Erythroblast (primary cell): ENCODE measurements around the gene TRIM26.
"Not testable (repeated sequence)": the region's sequence is repeated elsewhere in the genome, so short reads cannot be mapped to it uniquely, and the experiment has no call there.

ENCODE experiments used
- GATA1 ChIP-seq: IDR thresholded peaks from 2 replicates; pipeline ENCODE4 v1.6.1; 2011; ENCODE audit warnings: low read depth, mild to moderate bottlenecking, control low read depth, low read length, moderate library complexity
- POLR2A ChIP-seq: IDR thresholded peaks from 2 replicates; pipeline ENCODE4 v1.6.1; 2011; ENCODE audit warnings: mild to moderate bottlenecking, low read length

- TF ChIP-seq POLR2A, GATA1: not testable (repeated sequence)
These were observed 73.0 kb downstream of the TRIM26 start for GRCh38 chr6:30140240-30140639.
